H1 (cell line): ENCODE data around the gene SLC13A1. TPM values are rescaled to one million over a fixed set of nuclear protein-coding genes. Genes with fewer than 3 reads are reported as not detected.

Experiments used
- CTCF ChIA-PET: fragments of 300-600 bp; sonication (Branson Sonifier 250); formaldehyde crosslinking; loops from one replicate; lab custom pipeline; 2021; ENCODE audit not compliant: partially characterized antibody; lab: Charles Lee
- POLR2A ChIA-PET: fragments of 300-600 bp; sonication (Branson Sonifier 250); formaldehyde crosslinking; loops from one replicate; lab custom pipeline; 2021; ENCODE audit warnings: inconsistent platforms; ENCODE audit not compliant: partially characterized antibody; lab: Charles Lee
- DNase-seq, 2 experiments: peaks; one replicate each; pipeline versions ENCODE4 v3.0.0 to v3.0.0-alpha.2; 2010 to 2022; ENCODE audit warnings: low spot score in 2 of 2, low read depth in 1 of 2, mixed read lengths in 1 of 2
- FAIRE-seq: peaks from 2 replicates; lab custom pipeline; 2011; peaks lifted over from hg19 to GRCh38; lab: Jason Lieb, UNC
- H2AFZ ChIP-seq: 2 replicates; pipeline ENCODE4 v1.8.1; 2012; ENCODE audit warnings: low read length, inconsistent platforms
- H2AK5ac ChIP-seq: 2 replicates; pipeline ENCODE4 v1.6.1; 2013; ENCODE audit warnings: low read depth, low read length
- H2BK120ac ChIP-seq: replicated peaks from 2 replicates; pipeline ENCODE3; 2013; ENCODE audit warnings: low read depth, low read length, inconsistent platforms
- H2BK12ac ChIP-seq: 2 replicates; pipeline ENCODE4 v1.6.1; 2013; ENCODE audit warnings: low read depth, low read length
- H2BK15ac ChIP-seq: 2 replicates; pipeline ENCODE4 v1.6.1; 2013; ENCODE audit warnings: low read length
- H2BK20ac ChIP-seq: 2 replicates; pipeline ENCODE4 v1.6.1; 2013; ENCODE audit warnings: low read length
- H2BK5ac ChIP-seq: 2 replicates; pipeline ENCODE4 v1.6.1; 2013; ENCODE audit warnings: low read depth, low read length
- H3K14ac ChIP-seq: 2 replicates; pipeline ENCODE4 v1.6.1; 2013; ENCODE audit warnings: inconsistent platforms; ENCODE audit not compliant: insufficient read length
- H3K18ac ChIP-seq: 2 replicates; pipeline ENCODE4 v1.6.1; 2013; ENCODE audit warnings: low read length; ENCODE audit errors: extremely low read depth
- H3K23ac ChIP-seq: 2 replicates; pipeline ENCODE4 v1.6.1; 2013; ENCODE audit warnings: inconsistent platforms; ENCODE audit not compliant: insufficient read length
- H3K23me2 ChIP-seq: 2 replicates; pipeline ENCODE4 v1.6.1; 2013; ENCODE audit warnings: low read depth, low read length
- H3K27ac ChIP-seq: 2 replicates; pipeline ENCODE4 v1.6.1; 2011; ENCODE audit warnings: low read depth, low read length, inconsistent platforms
- H3K27me3 ChIP-seq, 4 experiments: replicated peaks in 1 of 4; 1 replicate in 1 of 4; 2 replicates in 3 of 4; pipeline versions ENCODE4 v1.6.1 to v1.8.1; 2011 to 2013; ENCODE audit warnings: low read length in 3 of 4, mild to moderate bottlenecking in 3 of 4, inconsistent platforms in 2 of 4, mixed read lengths in 2 of 4, moderate library complexity in 1 of 4; ENCODE audit not compliant: control insufficient read depth in 3 of 4, insufficient read depth in 3 of 4; ENCODE audit errors: extremely low read depth in 1 of 4
- H3K36me3 ChIP-seq, 4 experiments: 2 replicates each; pipeline versions ENCODE4 v1.6.1 to v1.8.1; 2011 to 2013; ENCODE audit warnings: mild to moderate bottlenecking in 4 of 4, low read length in 3 of 4, moderate library complexity in 2 of 4, control low read depth in 1 of 4, inconsistent platforms in 1 of 4; ENCODE audit not compliant: insufficient read depth in 4 of 4, control insufficient read depth in 2 of 4
- H3K4ac ChIP-seq: replicated peaks from 2 replicates; pipeline ENCODE3; 2013; ENCODE audit warnings: low read length, low read depth, mixed read lengths, inconsistent platforms; ENCODE audit not compliant: insufficient read length
- H3K4me1 ChIP-seq, 4 experiments: replicated peaks in 1 of 4; 1 replicate in 1 of 4; 2 replicates in 3 of 4; pipeline versions ENCODE4 v1.6.1 to v1.8.1; 2011 to 2013; ENCODE audit warnings: low read length in 3 of 4, inconsistent platforms in 2 of 4, mixed read lengths in 1 of 4; ENCODE audit not compliant: insufficient read depth in 4 of 4, control insufficient read depth in 3 of 4
- H3K4me2 ChIP-seq, 2 experiments: 2 replicates each; pipeline versions ENCODE4 v1.6.1 to v1.8.1; 2011 to 2013; ENCODE audit warnings: low read depth in 2 of 2, low read length in 2 of 2, control low read depth in 1 of 2, inconsistent platforms in 1 of 2, mild to moderate bottlenecking in 1 of 2; ENCODE audit not compliant: insufficient read depth in 1 of 2
- H3K4me3 ChIP-seq, 4 experiments: fragments of 200-600, 300-600 bp in 1 of 4; sonication (generic), shearing (Covaris generic), sonication (Bioruptor Twin) in 1 of 4; 2 replicates each; pipeline versions ENCODE4 v1.5.1 to v1.8.1; 2011 to 2016; ENCODE audit warnings: low read length in 4 of 4, low read depth in 3 of 4, control low read depth in 2 of 4, inconsistent platforms in 2 of 4, mild to moderate bottlenecking in 2 of 4, mixed read lengths in 1 of 4, moderate library complexity in 1 of 4; ENCODE audit not compliant: insufficient read depth in 2 of 4; ENCODE audit errors: extremely low read depth in 1 of 4
- H3K56ac ChIP-seq: replicated peaks from 2 replicates; pipeline ENCODE3; 2013; ENCODE audit warnings: low read depth, mild to moderate bottlenecking, mixed read lengths, low read length, inconsistent platforms; ENCODE audit not compliant: insufficient read length
- H3K79me1 ChIP-seq: 2 replicates; pipeline ENCODE4 v1.6.1; 2013; ENCODE audit warnings: low read depth, low read length, control low read depth
- H3K79me2 ChIP-seq, 2 experiments: 2 replicates each; pipeline versions ENCODE4 v1.6.1 to v1.8.1; 2012 to 2013; ENCODE audit warnings: low read length in 2 of 2, mild to moderate bottlenecking in 2 of 2, inconsistent platforms in 1 of 2; ENCODE audit not compliant: insufficient read depth in 2 of 2, control insufficient read depth in 1 of 2
- H3K9ac ChIP-seq, 4 experiments: replicated peaks in 1 of 4; 1 replicate in 1 of 4; 2 replicates in 3 of 4; pipeline versions ENCODE4 v1.6.1 to v1.8.1; 2011 to 2013; ENCODE audit warnings: low read depth in 3 of 4, low read length in 3 of 4, control low read depth in 2 of 4, mild to moderate bottlenecking in 2 of 4, moderate library complexity in 2 of 4, inconsistent platforms in 1 of 4; ENCODE audit errors: extremely low read depth in 1 of 4
- H3K9me3 ChIP-seq, 2 experiments: 2 replicates each; pipeline versions ENCODE4 v1.6.1 to v1.8.1; 2012 to 2013; ENCODE audit warnings: mild to moderate bottlenecking in 2 of 2, moderate library complexity in 2 of 2, control low read depth in 1 of 2, inconsistent platforms in 1 of 2, low read depth in 1 of 2, low read length in 1 of 2, mixed read lengths in 1 of 2; ENCODE audit not compliant: insufficient read depth in 2 of 2
- H4K20me1 ChIP-seq, 2 experiments: replicated peaks in 1 of 2; 2 replicates each; pipeline versions ENCODE3 to v1.8.1; 2011 to 2013; ENCODE audit warnings: inconsistent platforms in 2 of 2, low read length in 2 of 2, mild to moderate bottlenecking in 1 of 2; ENCODE audit not compliant: insufficient read depth in 2 of 2, control insufficient read depth in 1 of 2
- H4K5ac ChIP-seq: 2 replicates; pipeline ENCODE4 v1.6.1; 2013; ENCODE audit warnings: low read length, low read depth, mixed read lengths, inconsistent platforms; ENCODE audit not compliant: insufficient read length
- H4K8ac ChIP-seq: 2 replicates; pipeline ENCODE4 v1.8.0; 2013; ENCODE audit warnings: mild to moderate bottlenecking, moderate library complexity, low read length, inconsistent platforms; ENCODE audit not compliant: insufficient read depth; ENCODE audit errors: extremely low read depth
- H4K91ac ChIP-seq: replicated peaks from 2 replicates; pipeline ENCODE3; 2013; ENCODE audit warnings: low read length, mixed read lengths, inconsistent platforms; ENCODE audit not compliant: insufficient read length
- CBX5 ChIP-seq: fragments of 300-800, 300-1000 bp; sonication (generic); IDR thresholded peaks from 2 replicates; pipeline ENCODE4 v1.7.1; 2016; ENCODE audit warnings: antibody characterized with exemption, low read length, low read depth
- CEBPB ChIP-seq: IDR thresholded peaks from 2 replicates; pipeline ENCODE4 v1.6.1; 2012; ENCODE audit warnings: low read depth, low read length
- CHD1 ChIP-seq: IDR thresholded peaks from 2 replicates; pipeline ENCODE4 v1.6.1; 2012; ENCODE audit warnings: low read depth, low read length, improper control_type of control experiment
- CTBP2 ChIP-seq: IDR thresholded peaks from 2 replicates; pipeline ENCODE4 v1.7.0; 2011; ENCODE audit warnings: borderline replicate concordance, mild to moderate bottlenecking, moderate library complexity, mixed read lengths, low read length; ENCODE audit not compliant: insufficient read depth, insufficient read length
- EGR1 ChIP-seq: IDR thresholded peaks from 2 replicates; pipeline ENCODE4 v1.6.1; 2011; ENCODE audit warnings: low read depth, low read length, borderline replicate concordance
- GABPA ChIP-seq: IDR thresholded peaks from 2 replicates; pipeline ENCODE4 v1.6.1; 2011; ENCODE audit warnings: mild to moderate bottlenecking, low read length, moderate library complexity, borderline replicate concordance; ENCODE audit not compliant: insufficient read depth
- JUN ChIP-seq: IDR thresholded peaks from 2 replicates; pipeline ENCODE4 v1.6.1; 2011; ENCODE audit warnings: low read depth, mild to moderate bottlenecking, improper control_type of control experiment, low read length
- NANOG ChIP-seq: IDR thresholded peaks from 2 replicates; pipeline ENCODE4 v1.6.1; 2011; ENCODE audit warnings: low read length, low read depth, mild to moderate bottlenecking, inconsistent platforms; ENCODE audit not compliant: insufficient read depth, poor library complexity, severe bottlenecking
- POLR2A ChIP-seq, 2 experiments: IDR thresholded peaks; 1 replicate in 1 of 2; 2 replicates in 1 of 2; pipeline ENCODE4 v1.6.1; 2011; ENCODE audit warnings: low read depth in 2 of 2, low read length in 2 of 2, mild to moderate bottlenecking in 2 of 2; ENCODE audit errors: control extremely low read depth in 1 of 2
- SP2 ChIP-seq: IDR thresholded peaks from 2 replicates; pipeline ENCODE4 v1.6.1; 2012; ENCODE audit warnings: mild to moderate bottlenecking, low read length, inconsistent platforms
- SP4 ChIP-seq: IDR thresholded peaks from 2 replicates; pipeline ENCODE4 v1.6.1; 2012; ENCODE audit warnings: low read length, inconsistent platforms
- SUZ12 ChIP-seq: fragments of 200-600 bp; sonication (generic); IDR thresholded peaks from 2 replicates; pipeline ENCODE4 v1.6.1; 2012; ENCODE audit warnings: mild to moderate bottlenecking, inconsistent platforms, low read length, moderate library complexity, mixed read lengths
- YY1 ChIP-seq: IDR thresholded peaks from 2 replicates; pipeline ENCODE4 v1.6.1; 2011; ENCODE audit warnings: low read depth, mild to moderate bottlenecking, low read length
- ZNF274 ChIP-seq: IDR thresholded peaks from 2 replicates; pipeline ENCODE4 v1.7.0; 2012; ENCODE audit warnings: low read length, borderline replicate concordance; ENCODE audit errors: extremely low read depth
- WGBS, 2 experiments: shearing (Covaris generic) in 1 of 2; methylation state at CpG; one replicate each; pipeline versions ENCODE4 v1.1.6 to v1.1.7; 2013 to 2015; ENCODE audit warnings: low lambda C conversion rate in 2 of 2, mixed read lengths in 2 of 2, inconsistent platforms in 1 of 2, low coverage in 1 of 2, missing lambda C conversion rate in 1 of 2; ENCODE audit not compliant: insufficient replicate concordance in 2 of 2, insufficient coverage in 1 of 2, insufficient read length in 1 of 2; ENCODE audit errors: extremely low coverage in 1 of 2, missing lambda C conversion rate in 1 of 2; 5-methylcytosine and 5-hydroxymethylcytosine counted together
- polyA plus RNA-seq, 7 experiments: library from polyadenylated mRNA; depleted of rRNA in 3 of 7; stranded (reverse) in 5 of 7; unstranded in 2 of 7; fragments of >200 nt in 5 of 7; fragments of 200-250 nt in 2 of 7; gene quantifications; 1 replicate in 5 of 7; 2 replicates in 1 of 7; 4 replicates in 1 of 7; pipeline versions ENCODE4 v1.2.1 to v1.2.3, GENCODE V29; 2011 to 2013; ENCODE audit warnings: missing spikeins in 2 of 7, mixed read lengths in 2 of 7
- total RNA-seq: library from RNA; stranded (reverse); fragmentation: NEBNext Ultra II Directional; extraction: Animal tissue kit (Norgen Biotek cat#: 25700); gene quantifications from 2 replicates; pipeline ENCODE4 v1.2.1, GENCODE V29; 2021
- TF ChIP-seq, protein P1 (sequence below): IDR thresholded peaks from 2 replicates; pipeline ENCODE4 v1.6.1; 2012; ENCODE audit warnings: inconsistent platforms

Gene SLC13A1
- total and polyA plus RNA-seq, 2 of the 8 experiments (the other 6 are each of a cell fraction or from before 2014, with no cell fraction given): not detected

DNA sequence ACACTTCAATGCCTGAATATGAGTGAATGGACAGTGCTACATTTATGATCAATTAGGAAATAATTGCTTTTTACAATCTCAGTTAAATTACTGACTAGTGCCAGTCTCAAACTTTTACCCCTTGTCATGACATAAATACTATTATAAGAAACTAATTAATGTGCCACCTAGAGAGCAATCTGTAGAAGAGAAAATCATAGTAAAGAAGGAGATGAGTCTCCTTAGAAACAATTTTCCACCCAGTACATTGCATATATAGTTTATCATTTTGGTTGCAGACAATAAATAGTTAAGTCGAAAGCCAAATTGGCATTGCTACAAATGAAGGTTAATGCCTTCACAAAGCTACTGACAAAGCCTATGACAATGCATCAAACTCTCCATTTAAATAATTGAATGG lies 68.6 kb downstream of the SLC13A1 start:
- H2BK120ac ChIP-seq: no peak overlapping the region
- H4K8ac ChIP-seq: no peak overlapping the region
- WGBS, 2 experiments: 100% methylated on average over 1 of the region's 1 CpG; no CpG with 5 or more reads in 1 of the 2 experiments
- no peak overlapping the region for H2AK5ac ChIP-seq
- no peaks in the 10 kb centered on the region for H3K79me1 ChIP-seq
- no peak overlapping the region for H2AFZ ChIP-seq
- H3K4me1 ChIP-seq: no peaks in the 10 kb centered on the region
- no peak overlapping the region for H3K4me3 ChIP-seq
- no peaks in the 10 kb centered on the region for H3K23me2 ChIP-seq
- no peak overlapping the region for H3K4ac ChIP-seq
- no peak overlapping the region for H3K4me2 ChIP-seq
- H2BK20ac ChIP-seq: no peak overlapping the region
- H3K36me3 ChIP-seq: no peaks in the 10 kb centered on the region
- no peak overlapping the region for H2BK12ac ChIP-seq
- H3K79me2 ChIP-seq: no peaks in the 10 kb centered on the region
- H4K20me1 ChIP-seq: no peaks in the 10 kb centered on the region
- H3K27me3 ChIP-seq: no peaks in the 10 kb centered on the region
- H4K91ac ChIP-seq: no peak overlapping the region
- H3K14ac ChIP-seq: no peak overlapping the region
- DNase-seq (no peak), FAIRE-seq (no peak)
- H3K18ac ChIP-seq: no peak overlapping the region
- H3K23ac ChIP-seq: no peak overlapping the region
- no peak overlapping the region for H4K5ac ChIP-seq
- H3K27ac ChIP-seq: no peak overlapping the region
- H3K9ac ChIP-seq: no peak overlapping the region
- ChIA-PET POLR2A (no interaction called here), CTCF (interaction anchor here (0.9 to 1.8 kb wide), 3 partner anchors 10 to 77 kb away, joined by 4 to 6 read pairs (median 4); no protein-coding TSS in a partner anchor)
- H3K9me3 ChIP-seq: no peaks in the 10 kb centered on the region
- H2BK15ac ChIP-seq: no peak overlapping the region
- H3K56ac ChIP-seq: no peak overlapping the region
- H2BK5ac ChIP-seq: no peak overlapping the region
- TF ChIP-seq SP4 (no peak), SUZ12 (no peak), ZNF274 (no peak), SP2 (no peak), CHD1 (no peak), EGR1 (no peak), CTBP2 (no peak), GABPA (no peak), POLR2A (IDR thresholded peaks at IDR 0.05; ENCODE audit: control extremely low read depth in 1 of 2, low read depth in 2 of 2, low read length in 2 of 2) (no peak), JUN (no peak), CEBPB (no peak), NANOG (no peak), YY1 (no peak), CBX5 (no peak)
- TF ChIP-seq, protein P1, sequence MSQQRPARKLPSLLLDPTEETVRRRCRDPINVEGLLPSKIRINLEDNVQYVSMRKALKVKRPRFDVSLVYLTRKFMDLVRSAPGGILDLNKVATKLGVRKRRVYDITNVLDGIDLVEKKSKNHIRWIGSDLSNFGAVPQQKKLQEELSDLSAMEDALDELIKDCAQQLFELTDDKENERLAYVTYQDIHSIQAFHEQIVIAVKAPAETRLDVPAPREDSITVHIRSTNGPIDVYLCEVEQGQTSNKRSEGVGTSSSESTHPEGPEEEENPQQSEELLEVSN: no peak
